ENCODE results near the gene EXTL1.

DNA sequence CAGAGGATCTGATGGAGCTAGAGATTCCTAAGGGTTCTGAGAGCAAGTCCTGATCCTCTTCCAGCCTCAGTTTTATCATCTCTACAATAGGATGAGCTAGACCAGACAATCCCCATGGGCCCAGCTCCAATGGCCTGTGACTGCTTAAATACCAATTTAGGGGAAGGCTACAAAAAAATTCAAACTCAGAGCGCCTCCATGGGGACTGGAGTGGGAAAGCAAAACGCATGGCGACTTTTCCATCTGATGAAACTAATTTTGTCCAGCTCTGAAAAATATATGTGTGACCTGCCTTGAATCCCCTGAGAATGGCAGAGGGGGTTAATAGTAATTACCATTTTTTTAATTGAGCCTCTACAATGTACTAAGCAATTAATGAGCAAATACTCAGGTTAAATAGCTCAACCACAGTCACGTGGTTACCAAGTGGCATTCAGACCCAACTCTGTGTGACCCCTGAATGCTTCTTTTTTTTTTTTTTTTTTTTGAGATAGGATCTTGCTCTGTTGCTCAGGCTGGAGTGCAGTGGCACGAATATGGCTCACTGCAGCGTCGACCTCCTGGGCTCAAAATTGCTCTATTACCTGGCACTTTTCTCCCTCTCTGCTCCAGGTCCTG, 8.4 kb downstream of the EXTL1 start:
- TF ChIP-seq, protein P1, sequence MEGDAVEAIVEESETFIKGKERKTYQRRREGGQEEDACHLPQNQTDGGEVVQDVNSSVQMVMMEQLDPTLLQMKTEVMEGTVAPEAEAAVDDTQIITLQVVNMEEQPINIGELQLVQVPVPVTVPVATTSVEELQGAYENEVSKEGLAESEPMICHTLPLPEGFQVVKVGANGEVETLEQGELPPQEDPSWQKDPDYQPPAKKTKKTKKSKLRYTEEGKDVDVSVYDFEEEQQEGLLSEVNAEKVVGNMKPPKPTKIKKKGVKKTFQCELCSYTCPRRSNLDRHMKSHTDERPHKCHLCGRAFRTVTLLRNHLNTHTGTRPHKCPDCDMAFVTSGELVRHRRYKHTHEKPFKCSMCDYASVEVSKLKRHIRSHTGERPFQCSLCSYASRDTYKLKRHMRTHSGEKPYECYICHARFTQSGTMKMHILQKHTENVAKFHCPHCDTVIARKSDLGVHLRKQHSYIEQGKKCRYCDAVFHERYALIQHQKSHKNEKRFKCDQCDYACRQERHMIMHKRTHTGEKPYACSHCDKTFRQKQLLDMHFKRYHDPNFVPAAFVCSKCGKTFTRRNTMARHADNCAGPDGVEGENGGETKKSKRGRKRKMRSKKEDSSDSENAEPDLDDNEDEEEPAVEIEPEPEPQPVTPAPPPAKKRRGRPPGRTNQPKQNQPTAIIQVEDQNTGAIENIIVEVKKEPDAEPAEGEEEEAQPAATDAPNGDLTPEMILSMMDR (IDR thresholded peaks at IDR 0.05): no peak
- TF ChIP-seq POLR2A (IDR thresholded peaks at IDR 0.05; ENCODE audit: low read depth): no peak
- TF ChIP-seq POLR2AphosphoS5 (IDR thresholded peaks at IDR 0.05): no peak

Data from esophagus muscularis mucosa (tissue), 3 donors.